B cell (primary cell): ENCODE measurements around the gene ZNF160. TPM values are rescaled to one million over a fixed set of nuclear protein-coding genes. Genes with fewer than 3 reads are reported as not detected.

Experiments
- ATAC-seq: fragments of 200-7000 bp; cut with Tn5 transposase; one replicate; pipeline ENCODE4 v1.10.0; 2021; ENCODE audit warnings: low read depth, mild to moderate bottlenecking, moderate number of reproducible peaks, moderate library complexity
- CTCF ChIA-PET: fragments of 350-600 bp; sonication (Branson Sonifier 250); formaldehyde crosslinking; loops from one replicate; lab custom pipeline; 2021; ENCODE audit warnings: antibody characterized with exemption, inconsistent platforms; lab: Charles Lee
- POLR2A ChIA-PET: fragments of 350-600 bp; sonication (Branson Sonifier 250); formaldehyde crosslinking; loops from one replicate; lab custom pipeline; 2021; ENCODE audit warnings: antibody characterized with exemption; lab: Charles Lee
- DNase-seq: peaks from one replicate; pipeline ENCODE4 v3.0.0; 2013
- H2AFZ ChIP-seq: 2 replicates; pipeline ENCODE4 v1.6.1; 2012; ENCODE audit warnings: mild to moderate bottlenecking, low read depth, low read length; ENCODE audit not compliant: insufficient read depth, poor library complexity, severe bottlenecking
- H3K27ac ChIP-seq, 2 donors: 1 replicate in 1 of 2; 2 replicates in 1 of 2; pipeline ENCODE4 v1.5.1; 2012 to 2013; ENCODE audit warnings: low read length in 2 of 2, mild to moderate bottlenecking in 2 of 2, moderate library complexity in 1 of 2
- H3K27me3 ChIP-seq, 4 experiments: fragments of 200-600 bp in 1 of 4; sonication (generic) in 1 of 4; replicated peaks in 1 of 4; 1 replicate in 2 of 4; 2 replicates in 2 of 4; pipeline versions ENCODE4 v1.6.1 to v1.7.0; 2013 to 2016; ENCODE audit warnings: low read length in 3 of 4, mild to moderate bottlenecking in 2 of 4, mixed read lengths in 1 of 4, moderate library complexity in 1 of 4; ENCODE audit not compliant: insufficient read depth in 4 of 4, control insufficient read depth in 3 of 4; ENCODE audit errors: control extremely low read depth in 1 of 4
- H3K36me3 ChIP-seq, 2 experiments: replicated peaks in 1 of 2; 1 replicate in 1 of 2; 2 replicates in 1 of 2; pipeline versions ENCODE4 v1.6.1 to v1.7.1; 2013; ENCODE audit warnings: low read length in 1 of 2; ENCODE audit not compliant: insufficient read depth in 2 of 2, control insufficient read depth in 1 of 2; ENCODE audit errors: control extremely low read depth in 1 of 2, extremely low read depth in 1 of 2
- H3K4me1 ChIP-seq, 2 donors: fragments of 200-600 bp in 1 of 2; sonication (generic) in 1 of 2; 1 replicate in 1 of 2; 2 replicates in 1 of 2; pipeline versions ENCODE4 v1.5.1 to v1.6.1; 2013 to 2017; ENCODE audit warnings: low read length in 2 of 2; ENCODE audit not compliant: control insufficient read depth in 2 of 2, insufficient read depth in 2 of 2
- H3K4me2 ChIP-seq: replicated peaks from 2 replicates; pipeline ENCODE3; 2012; ENCODE audit warnings: mild to moderate bottlenecking, low read depth, low read length; ENCODE audit not compliant: poor library complexity, severe bottlenecking
- H3K4me3 ChIP-seq, 5 experiments: fragments of 200-600 bp in 1 of 5; sonication (generic) in 1 of 5; 1 replicate in 3 of 5; 2 replicates in 2 of 5; pipeline versions ENCODE4 v1.5.1 to v1.7.0; 2011 to 2016; ENCODE audit warnings: low read length in 4 of 5, mild to moderate bottlenecking in 4 of 5, low read depth in 2 of 5, control low read depth in 1 of 5, moderate library complexity in 1 of 5; ENCODE audit not compliant: insufficient read depth in 1 of 5; ENCODE audit errors: control extremely low read depth in 1 of 5, extremely low read depth in 1 of 5
- H3K79me2 ChIP-seq: fragments of 200-600 bp; sonication (generic); one replicate; pipeline ENCODE4 v1.6.0; 2016; ENCODE audit warnings: low read length; ENCODE audit not compliant: control insufficient read depth, insufficient read depth
- H3K9ac ChIP-seq: fragments of 200-600 bp; sonication (generic); 2 replicates; pipeline ENCODE4 v1.6.1; 2017; ENCODE audit warnings: mild to moderate bottlenecking, low read length, moderate library complexity
- H3K9me3 ChIP-seq, 3 donors: one replicate each; pipeline versions ENCODE4 v1.6.1 to v1.7.1; 2013; ENCODE audit warnings: low read length in 2 of 3; ENCODE audit not compliant: control insufficient read depth in 2 of 3, insufficient read depth in 1 of 3; ENCODE audit errors: control extremely low read depth in 1 of 3
- H4K20me1 ChIP-seq: 2 replicates; pipeline ENCODE4 v1.6.0; 2012; ENCODE audit warnings: mild to moderate bottlenecking, low read length; ENCODE audit not compliant: insufficient read depth, control insufficient read depth, poor library complexity, severe bottlenecking
- H3K27ac Mint-ChIP-seq: one replicate; pipeline ENCODE4 v1.8.0; 2021; ENCODE audit warnings: mixed read lengths
- H3K27me3 Mint-ChIP-seq: one replicate; pipeline ENCODE4 v1.8.0; 2021; ENCODE audit warnings: mixed read lengths
- H3K4me1 Mint-ChIP-seq: one replicate; pipeline ENCODE4 v1.8.0; 2021; ENCODE audit warnings: mixed read lengths
- H3K4me3 Mint-ChIP-seq: one replicate; pipeline ENCODE4 v1.8.0; 2021; ENCODE audit warnings: mixed read lengths
- H3K9me3 Mint-ChIP-seq: one replicate; pipeline ENCODE4 v1.8.0; 2022; ENCODE audit warnings: mixed read lengths; ENCODE audit not compliant: insufficient read depth
- CTCF ChIP-seq: fragments of 200-600 bp; IDR thresholded peaks from one replicate; pipeline ENCODE4 v1.8.0; 2022; ENCODE audit warnings: antibody characterized with exemption, mild to moderate bottlenecking
- EZH2 ChIP-seq: IDR thresholded peaks from 2 replicates; pipeline ENCODE4 v1.6.1; 2012; ENCODE audit warnings: borderline replicate concordance, low read depth, mild to moderate bottlenecking, moderate library complexity, low read length; ENCODE audit not compliant: insufficient read depth, poor library complexity, severe bottlenecking
- WGBS: methylation state at CpG from one replicate; pipeline ENCODE4 v1.1.5; 2013; ENCODE audit warnings: missing lambda C conversion rate; ENCODE audit not compliant: insufficient coverage; 5-methylcytosine and 5-hydroxymethylcytosine counted together
- intact Hi-C: fragments of 100-400 bp; cut with micrococcal nuclease; formaldehyde crosslinking; loops from one replicate; pipeline ENCODE4 v1.10.0; 2022
- polyA plus RNA-seq: library from polyadenylated mRNA; depleted of rRNA; stranded (reverse); fragments of >200 nt; gene quantifications from 2 replicates; pipeline ENCODE4 v1.2.3, GENCODE V29; 2012
- total RNA-seq, 2 donors: library from RNA; stranded (reverse); fragments of 120-200 nt in 1 of 2; gene quantifications; 1 replicate in 1 of 2; 2 replicates in 1 of 2; pipeline versions ENCODE4 v1.2.3 to v1.2.4, GENCODE V29; 2013 to 2022

ZNF160 gene
- total and polyA plus RNA-seq, 2 donors (not counting 1 experiment from before 2014, with no cell fraction given) = 49.9 to 87.8 TPM

- DNase-seq (no peak), ATAC-seq (no peak)
- TF ChIP-seq CTCF = no peak
- no peak for TF ChIP-seq EZH2
- H3K4me1 ChIP-seq = no peaks in the 10 kb centered on the region
- H3K4me3 ChIP-seq = no peak overlapping the region
- H3K9me3 ChIP-seq = peaks cover 0 to 7% (median 0%) of the 10 kb centered on the region in 3 donors
- H3K27me3 ChIP-seq = no peaks in the 10 kb centered on the region
- peaks cover 60% of the 10 kb centered on the region for H3K79me2 ChIP-seq
- WGBS = 98% methylated on average over 18 of the region's 29 CpGs
- H3K27me3 Mint-ChIP-seq = no peaks in the 10 kb centered on the region
- CTCF ChIA-PET = no interaction called here
- intact Hi-C loops = no loop called here
- no peak overlapping the region for H3K4me2 ChIP-seq
- H3K4me3 Mint-ChIP-seq = no peak overlapping the region
- peaks cover 4 to 38% of the 10 kb centered on the region in 2 experiments for H3K36me3 ChIP-seq
- no peak overlapping the region for H3K27ac Mint-ChIP-seq
- peaks cover 58% of the 10 kb centered on the region for H4K20me1 ChIP-seq
- no peak overlapping the region for H3K9ac ChIP-seq
- H3K27ac ChIP-seq = no peak overlapping the region
- H2AFZ ChIP-seq = no peak overlapping the region
- no peaks in the 10 kb centered on the region for H3K9me3 Mint-ChIP-seq
- POLR2A ChIA-PET = no interaction called here
- peaks cover 18% of the 10 kb centered on the region for H3K4me1 Mint-ChIP-seq
Measured at GRCh38 chr19:53094754-53095575, 8.3 kb downstream of the ZNF160 start.

GRCh38 chr19:53092723-53093122 is 10.5 kb downstream of the ZNF160 start:
- H4K20me1 ChIP-seq = peaks cover 41% of the 10 kb centered on the region
- H3K4me1 ChIP-seq = no peaks in the 10 kb centered on the region
- peaks cover 0 to 3% (median 0%) of the 10 kb centered on the region in 3 donors for H3K9me3 ChIP-seq
- H3K36me3 ChIP-seq = peaks cover 2 to 41% of the 10 kb centered on the region in 2 experiments
- Mint-ChIP-seq H3K4me3 (no peak overlapping the region), H3K27me3 (no peaks in the 10 kb centered on the region), H3K4me1 (peaks cover 6% of the 10 kb centered on the region), H3K27ac (no peak overlapping the region), H3K9me3 (no peaks in the 10 kb centered on the region)
- CTCF ChIA-PET = no interaction called here
- POLR2A ChIA-PET = no interaction called here
- no peak overlapping the region for H3K4me3 ChIP-seq
- peaks cover 44% of the 10 kb centered on the region for H3K79me2 ChIP-seq
- WGBS = no CpG with 5 or more reads among the region's 1 CpG
- H3K4me2 ChIP-seq = no peak overlapping the region
- ATAC-seq (no peak), DNase-seq (no peak)
- H3K27me3 ChIP-seq = no peaks in the 10 kb centered on the region
- H2AFZ ChIP-seq = no peak overlapping the region
- TF ChIP-seq EZH2 (no peak), CTCF (no peak)
- H3K9ac ChIP-seq = no peak overlapping the region
- intact Hi-C loops = no loop called here
- H3K27ac ChIP-seq = no peak overlapping the region
